Measurements from ENCODE around the gene CYB5A.

DNA sequence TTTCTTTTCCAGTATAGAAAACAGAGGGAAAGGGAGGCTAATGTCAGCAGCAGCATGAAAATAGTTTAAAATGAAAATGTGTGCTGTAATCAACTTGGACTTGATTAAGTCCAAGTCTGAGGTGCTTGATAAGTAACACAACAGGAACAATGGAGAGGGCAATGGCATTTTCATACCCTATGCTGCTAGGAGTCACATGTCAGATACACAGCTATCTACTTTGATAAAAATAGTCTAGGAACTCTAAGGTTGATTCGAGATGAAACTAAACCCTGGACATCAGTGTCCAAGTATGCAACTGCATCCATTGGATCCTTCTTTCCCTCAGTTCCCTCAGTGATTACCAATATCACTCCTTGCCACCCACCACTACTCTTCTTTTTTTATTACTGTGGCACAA is 19.2 kb upstream of the CYB5A start:
- no peak for TF ChIP-seq CTCF (conservative IDR thresholded peaks at IDR 0.05; ENCODE audit: low read depth, low read length)
- TF ChIP-seq EZH2phosphoT487 (IDR thresholded peaks at IDR 0.05; ENCODE audit: borderline replicate concordance, low read length), result no peak
